SK-N-SH (cell line): ENCODE measurements around the gene VOPP1. TPM values are rescaled to one million over a fixed set of nuclear protein-coding genes. Genes with fewer than 3 reads are reported as not detected.

Experiments
- CTCF ChIA-PET: fragments of 300-600, 350-600 bp; formaldehyde crosslinking; extraction: SDS; loops from one replicate; lab custom pipeline; 2021; lab: Yijun Ruan, JAX
- POLR2A ChIA-PET: fragments of 350-600 bp; sonication (Branson Sonifier 250); formaldehyde crosslinking; extraction: SDS; loops from one replicate; lab custom pipeline; 2020; ENCODE audit warnings: antibody characterized with exemption, inconsistent platforms; lab: Yijun Ruan, JAX
- DNase-seq: peaks from one replicate; pipeline ENCODE4 v3.0.0; 2012
- H2AFZ ChIP-seq: fragments of 200-600 bp; sonication (generic); 2 replicates; pipeline ENCODE4 v1.8.1; 2016; ENCODE audit warnings: antibody characterized with exemption, mild to moderate bottlenecking, low read depth
- H3F3A ChIP-seq: fragments of 200-600 bp; sonication (generic); replicated peaks from 2 replicates; pipeline ENCODE3; 2016; ENCODE audit warnings: antibody characterized with exemption, mild to moderate bottlenecking; ENCODE audit not compliant: insufficient read depth
- H3K27ac ChIP-seq, 2 experiments: fragments of 200-500 bp in 1 of 2; fragments of 200-600 bp in 1 of 2; sonication (Bioruptor generic) in 1 of 2; sonication (generic), shearing (Covaris generic) in 1 of 2; 2 replicates each; pipeline versions ENCODE4 v1.5.1 to v1.6.1; 2014 to 2016; ENCODE audit warnings: low read depth in 2 of 2, inconsistent platforms in 1 of 2, low read length in 1 of 2, mild to moderate bottlenecking in 1 of 2, mixed read lengths in 1 of 2
- H3K27me3 ChIP-seq: fragments of 200-600 bp; sonication (generic), shearing (Covaris generic); 2 replicates; pipeline ENCODE4 v1.6.1; 2016; ENCODE audit warnings: mixed run types; ENCODE audit not compliant: insufficient read depth
- H3K36me3 ChIP-seq, 2 experiments: fragments of 200-500 bp in 1 of 2; fragments of 200-600 bp in 1 of 2; sonication (Bioruptor generic) in 1 of 2; sonication (generic) in 1 of 2; replicated peaks in 1 of 2; 2 replicates each; pipeline versions ENCODE3 to v1.5.1; 2014 to 2016; ENCODE audit warnings: low read length in 1 of 2, mild to moderate bottlenecking in 1 of 2; ENCODE audit not compliant: insufficient read depth in 2 of 2, control insufficient read depth in 1 of 2
- H3K4me1 ChIP-seq, 2 experiments: fragments of 200-500 bp in 1 of 2; fragments of 200-600 bp in 1 of 2; sonication (Bioruptor generic) in 1 of 2; sonication (generic), shearing (Covaris generic) in 1 of 2; 2 replicates each; pipeline versions ENCODE4 v1.5.1 to v1.6.1; 2014 to 2016; ENCODE audit warnings: low read depth in 1 of 2, low read length in 1 of 2, mixed run types in 1 of 2; ENCODE audit not compliant: insufficient read depth in 2 of 2, control insufficient read depth in 1 of 2
- H3K4me2 ChIP-seq: fragments of 200-600 bp; sonication (generic), shearing (Covaris generic); 2 replicates; pipeline ENCODE4 v1.6.1; 2017; ENCODE audit warnings: mixed run types
- H3K4me3 ChIP-seq, 2 experiments: fragments of 200-500 bp in 1 of 2; fragments of 200-600 bp in 1 of 2; sonication (Bioruptor generic) in 1 of 2; sonication (generic), shearing (Covaris generic) in 1 of 2; 2 replicates each; pipeline versions ENCODE4 v1.5.1 to v1.8.1; 2014 to 2016; ENCODE audit warnings: low read depth in 2 of 2, inconsistent platforms in 1 of 2, low read length in 1 of 2, mild to moderate bottlenecking in 1 of 2, mixed read lengths in 1 of 2, moderate library complexity in 1 of 2
- H3K79me2 ChIP-seq: fragments of 200-600 bp; sonication (generic); 2 replicates; pipeline ENCODE4 v1.8.1; 2017; ENCODE audit warnings: mild to moderate bottlenecking; ENCODE audit not compliant: insufficient read depth
- H3K9ac ChIP-seq: fragments of 200-600 bp; sonication (generic); 2 replicates; pipeline ENCODE4 v1.6.1; 2017; ENCODE audit warnings: mixed run types
- H3K9me2 ChIP-seq: fragments of 200-600 bp; sonication (generic); 2 replicates; pipeline ENCODE4 v1.6.1; 2017; ENCODE audit warnings: mixed run types
- H3K9me3 ChIP-seq: fragments of 200-600 bp; sonication (generic); 2 replicates; pipeline ENCODE4 v1.6.1; 2017; ENCODE audit warnings: mixed run types, mild to moderate bottlenecking, moderate library complexity
- H4K20me1 ChIP-seq: fragments of 200-600 bp; sonication (generic); 2 replicates; pipeline ENCODE4 v1.6.1; 2017; ENCODE audit warnings: mild to moderate bottlenecking, mixed run types; ENCODE audit not compliant: insufficient read depth
- CHD2 ChIP-seq: fragments of 150-350 bp; IDR thresholded peaks from 2 replicates; pipeline ENCODE4 v1.6.1; 2018; ENCODE audit warnings: low read length; ENCODE audit not compliant: partially characterized antibody
- FOSL2 ChIP-seq: IDR thresholded peaks from 2 replicates; pipeline ENCODE4 v1.4.0; 2012; ENCODE audit warnings: low read depth, mild to moderate bottlenecking, moderate library complexity, borderline replicate concordance
- FOXJ3 ChIP-seq: sonication (generic); formaldehyde crosslinking; IDR thresholded peaks from 2 replicates; pipeline ENCODE4 v1.5.1; 2020; ENCODE audit warnings: mild to moderate bottlenecking, missing genetic modification reagents
- GABPA ChIP-seq: IDR thresholded peaks from 2 replicates; pipeline ENCODE4 v1.4.0; 2012; ENCODE audit warnings: low read depth, mild to moderate bottlenecking
- GATA2 ChIP-seq: sonication (generic); formaldehyde crosslinking; IDR thresholded peaks from 2 replicates; pipeline ENCODE4 v1.5.0; 2020; ENCODE audit warnings: mild to moderate bottlenecking, missing genetic modification reagents
- MEF2A ChIP-seq: IDR thresholded peaks from 2 replicates; pipeline ENCODE4 v1.4.0; 2012; ENCODE audit warnings: low read depth, borderline replicate concordance
- MXI1 ChIP-seq: IDR thresholded peaks from 2 replicates; pipeline ENCODE4 v1.6.1; 2012; ENCODE audit warnings: mild to moderate bottlenecking, low read depth, low read length, improper control_type of control experiment
- NRF1 ChIP-seq: IDR thresholded peaks from 2 replicates; pipeline ENCODE4 v1.6.1; 2012; ENCODE audit warnings: low read depth, mild to moderate bottlenecking, low read length
- RFX5 ChIP-seq: IDR thresholded peaks from 2 replicates; pipeline ENCODE4 v1.6.1; 2012; ENCODE audit warnings: mild to moderate bottlenecking, improper control_type of control experiment, low read length
- RXRA ChIP-seq: IDR thresholded peaks from 2 replicates; pipeline ENCODE4 v1.4.0; 2012; ENCODE audit warnings: low read depth, mild to moderate bottlenecking, borderline replicate concordance
- TAF1 ChIP-seq: IDR thresholded peaks from 2 replicates; pipeline ENCODE4 v1.6.1; 2012; ENCODE audit warnings: low read depth, mild to moderate bottlenecking, low read length, moderate library complexity, borderline replicate concordance
- TCF12 ChIP-seq: IDR thresholded peaks from 2 replicates; pipeline ENCODE4 v1.4.0; 2012
- TEAD4 ChIP-seq: IDR thresholded peaks from 2 replicates; pipeline ENCODE4 v1.4.0; 2012; ENCODE audit warnings: mild to moderate bottlenecking, borderline replicate concordance; ENCODE audit not compliant: insufficient read depth
- YY1 ChIP-seq: IDR thresholded peaks from 2 replicates; pipeline ENCODE4 v1.4.0; 2012; ENCODE audit warnings: low read depth, mild to moderate bottlenecking
- WGBS: methylation state at CpG from one replicate; pipeline ENCODE4 v1.1.6; 2017; ENCODE audit warnings: low lambda C conversion rate; 5-methylcytosine and 5-hydroxymethylcytosine counted together
- polyA plus RNA-seq, 3 experiments: library from polyadenylated mRNA; depleted of rRNA; stranded (reverse); fragments of >200 nt; gene quantifications; 2 replicates each; pipeline ENCODE4 v1.2.3, GENCODE V29; 2012
- TF ChIP-seq, protein P1 (sequence below): fragments of 150-350 bp; IDR thresholded peaks from 2 replicates; pipeline ENCODE4 v1.6.1; 2017; ENCODE audit warnings: antibody characterized with exemption, low read length, low read depth, borderline replicate concordance
- TF ChIP-seq, protein P2 (sequence below): IDR thresholded peaks from 2 replicates; pipeline ENCODE4 v1.6.1; 2012; ENCODE audit warnings: mild to moderate bottlenecking, low read depth, low read length, moderate library complexity
- TF ChIP-seq, protein P3 (sequence below): IDR thresholded peaks from 2 replicates; pipeline ENCODE4; 2012

Gene VOPP1
- polyA plus RNA-seq, 1 of the 3 experiments (the other 2 are of a cell fraction), result 69.5 TPM

DNA sequence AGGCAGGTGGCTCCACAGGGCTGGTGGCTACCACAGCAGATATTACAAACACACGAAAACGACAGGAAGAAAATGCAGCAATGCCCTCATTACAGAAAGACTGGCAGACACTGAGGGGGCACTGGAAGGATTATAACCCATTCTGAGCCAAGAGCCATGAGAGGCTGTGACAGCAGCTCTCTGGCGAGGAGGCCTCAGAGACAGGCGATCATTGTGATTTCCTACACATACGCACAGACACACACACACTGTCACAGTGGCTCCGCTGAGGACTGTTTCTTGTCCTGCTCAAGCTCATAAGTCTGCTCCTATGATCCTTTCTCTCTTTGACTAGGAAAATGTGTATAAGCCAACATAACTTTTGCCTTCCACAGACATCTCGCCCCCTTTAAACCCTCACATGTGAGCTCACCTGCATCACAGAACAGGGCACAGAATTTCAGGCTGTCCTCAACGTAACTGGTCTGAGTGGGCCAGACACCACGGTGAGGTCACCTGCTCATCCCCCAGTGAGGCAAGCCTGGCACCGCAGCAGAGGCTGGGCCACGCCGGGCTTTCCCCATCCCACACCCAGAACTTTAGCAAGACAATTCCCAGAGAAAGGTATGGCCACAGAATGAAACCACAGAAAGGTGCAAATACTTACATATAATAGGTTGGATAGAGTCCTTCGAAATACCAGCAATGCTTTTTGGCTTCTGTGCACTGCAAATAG, 51.7 kb downstream of the VOPP1 start:
- Histone ChIP-seq H4K20me1 (peaks cover 79% of the 10 kb centered on the region), H3K27ac (no peak overlapping the region), H3K9ac (no peak overlapping the region), H3F3A (no peaks in the 10 kb centered on the region), H3K27me3 (no peaks in the 10 kb centered on the region), H3K9me3 (no peaks in the 10 kb centered on the region), H3K9me2 (no peaks in the 10 kb centered on the region), H3K36me3 (peaks cover 29 to 38% of the 10 kb centered on the region in 2 experiments), H2AFZ (no peak overlapping the region), H3K4me3 (no peak overlapping the region), H3K79me2 (peaks cover 90% of the 10 kb centered on the region), H3K4me2 (no peak overlapping the region), H3K4me1 (peaks cover 0 to 24% of the 10 kb centered on the region in 2 experiments; a peak in 3 of 4 replicates)
- 95% methylated on average over 12 of the region's 13 CpGs for WGBS
- TF ChIP-seq FOSL2 (no peak), TAF1 (no peak), TCF12 (no peak), MXI1 (no peak), MEF2A (no peak), GATA2 (CRISPR knock-in tag) (no peak), RFX5 (no peak), RXRA (no peak), YY1 (no peak), FOXJ3 (CRISPR knock-in tag) (no peak), CHD2 (no peak), NRF1 (no peak), GABPA (no peak), TEAD4 (no peak)
- TF ChIP-seq, protein P1, sequence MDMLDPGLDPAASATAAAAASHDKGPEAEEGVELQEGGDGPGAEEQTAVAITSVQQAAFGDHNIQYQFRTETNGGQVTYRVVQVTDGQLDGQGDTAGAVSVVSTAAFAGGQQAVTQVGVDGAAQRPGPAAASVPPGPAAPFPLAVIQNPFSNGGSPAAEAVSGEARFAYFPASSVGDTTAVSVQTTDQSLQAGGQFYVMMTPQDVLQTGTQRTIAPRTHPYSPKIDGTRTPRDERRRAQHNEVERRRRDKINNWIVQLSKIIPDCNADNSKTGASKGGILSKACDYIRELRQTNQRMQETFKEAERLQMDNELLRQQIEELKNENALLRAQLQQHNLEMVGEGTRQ, result no peak
- TF ChIP-seq, protein P2, sequence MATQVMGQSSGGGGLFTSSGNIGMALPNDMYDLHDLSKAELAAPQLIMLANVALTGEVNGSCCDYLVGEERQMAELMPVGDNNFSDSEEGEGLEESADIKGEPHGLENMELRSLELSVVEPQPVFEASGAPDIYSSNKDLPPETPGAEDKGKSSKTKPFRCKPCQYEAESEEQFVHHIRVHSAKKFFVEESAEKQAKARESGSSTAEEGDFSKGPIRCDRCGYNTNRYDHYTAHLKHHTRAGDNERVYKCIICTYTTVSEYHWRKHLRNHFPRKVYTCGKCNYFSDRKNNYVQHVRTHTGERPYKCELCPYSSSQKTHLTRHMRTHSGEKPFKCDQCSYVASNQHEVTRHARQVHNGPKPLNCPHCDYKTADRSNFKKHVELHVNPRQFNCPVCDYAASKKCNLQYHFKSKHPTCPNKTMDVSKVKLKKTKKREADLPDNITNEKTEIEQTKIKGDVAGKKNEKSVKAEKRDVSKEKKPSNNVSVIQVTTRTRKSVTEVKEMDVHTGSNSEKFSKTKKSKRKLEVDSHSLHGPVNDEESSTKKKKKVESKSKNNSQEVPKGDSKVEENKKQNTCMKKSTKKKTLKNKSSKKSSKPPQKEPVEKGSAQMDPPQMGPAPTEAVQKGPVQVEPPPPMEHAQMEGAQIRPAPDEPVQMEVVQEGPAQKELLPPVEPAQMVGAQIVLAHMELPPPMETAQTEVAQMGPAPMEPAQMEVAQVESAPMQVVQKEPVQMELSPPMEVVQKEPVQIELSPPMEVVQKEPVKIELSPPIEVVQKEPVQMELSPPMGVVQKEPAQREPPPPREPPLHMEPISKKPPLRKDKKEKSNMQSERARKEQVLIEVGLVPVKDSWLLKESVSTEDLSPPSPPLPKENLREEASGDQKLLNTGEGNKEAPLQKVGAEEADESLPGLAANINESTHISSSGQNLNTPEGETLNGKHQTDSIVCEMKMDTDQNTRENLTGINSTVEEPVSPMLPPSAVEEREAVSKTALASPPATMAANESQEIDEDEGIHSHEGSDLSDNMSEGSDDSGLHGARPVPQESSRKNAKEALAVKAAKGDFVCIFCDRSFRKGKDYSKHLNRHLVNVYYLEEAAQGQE, result no peak
- TF ChIP-seq, protein P3, sequence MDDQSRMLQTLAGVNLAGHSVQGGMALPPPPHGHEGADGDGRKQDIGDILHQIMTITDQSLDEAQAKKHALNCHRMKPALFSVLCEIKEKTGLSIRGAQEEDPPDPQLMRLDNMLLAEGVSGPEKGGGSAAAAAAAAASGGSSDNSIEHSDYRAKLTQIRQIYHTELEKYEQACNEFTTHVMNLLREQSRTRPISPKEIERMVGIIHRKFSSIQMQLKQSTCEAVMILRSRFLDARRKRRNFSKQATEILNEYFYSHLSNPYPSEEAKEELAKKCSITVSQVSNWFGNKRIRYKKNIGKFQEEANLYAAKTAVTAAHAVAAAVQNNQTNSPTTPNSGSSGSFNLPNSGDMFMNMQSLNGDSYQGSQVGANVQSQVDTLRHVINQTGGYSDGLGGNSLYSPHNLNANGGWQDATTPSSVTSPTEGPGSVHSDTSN, result no peak
- ChIA-PET POLR2A (no interaction called here), CTCF (interaction anchor here (1.1 to 1.8 kb wide), 6 partner anchors 25 to 105 kb away, joined by 3 to 6 read pairs (median 3); no protein-coding TSS in a partner anchor)
- DNase-seq, result no peak
